Gastrocnemius medialis (tissue), 4 donors: ENCODE data around the gene BACE2.

Source experiments
- POLR2A ChIP-seq, 2 donors: fragments of 450-650 bp; IDR thresholded peaks; one replicate each; pipeline ENCODE4 v1.6.1; 2017; ENCODE audit warnings: antibody characterized with exemption in 2 of 2, mild to moderate bottlenecking in 2 of 2, moderate library complexity in 2 of 2
- TF ChIP-seq, protein P1 (sequence below), 5 experiments: fragments of 450-650 bp in 3 of 5; fragments of 200-600 bp in 2 of 5; sonication (generic) in 2 of 5; IDR thresholded peaks in 4 of 5; conservative IDR thresholded peaks in 1 of 5; 1 replicate in 4 of 5; 2 replicates in 1 of 5; pipeline ENCODE4 v1.5.1; 2016 to 2019; ENCODE audit warnings: antibody characterized with exemption in 5 of 5, mild to moderate bottlenecking in 3 of 5, moderate library complexity in 3 of 5

DNA sequence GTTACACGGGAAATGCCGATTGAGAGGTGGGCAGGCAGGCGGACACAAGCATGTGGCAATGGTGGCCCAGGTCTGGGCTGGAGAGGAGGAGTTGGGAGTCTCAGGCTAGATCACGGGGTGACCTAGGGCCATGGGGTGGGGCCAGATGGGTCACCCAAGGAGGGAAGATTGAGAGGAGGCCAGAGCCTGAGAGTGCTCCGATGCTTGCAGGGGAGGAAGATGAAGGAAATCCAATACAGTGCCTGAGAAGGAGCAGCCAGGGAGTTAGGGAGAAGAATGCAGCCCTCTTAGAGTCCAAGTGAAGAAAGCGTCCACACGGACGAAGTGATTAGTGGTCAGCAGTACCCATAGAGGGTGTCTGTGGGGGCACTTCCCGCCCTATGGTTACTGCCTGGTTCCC, 87.2 kb downstream of the BACE2 start:
- TF ChIP-seq, protein P1, sequence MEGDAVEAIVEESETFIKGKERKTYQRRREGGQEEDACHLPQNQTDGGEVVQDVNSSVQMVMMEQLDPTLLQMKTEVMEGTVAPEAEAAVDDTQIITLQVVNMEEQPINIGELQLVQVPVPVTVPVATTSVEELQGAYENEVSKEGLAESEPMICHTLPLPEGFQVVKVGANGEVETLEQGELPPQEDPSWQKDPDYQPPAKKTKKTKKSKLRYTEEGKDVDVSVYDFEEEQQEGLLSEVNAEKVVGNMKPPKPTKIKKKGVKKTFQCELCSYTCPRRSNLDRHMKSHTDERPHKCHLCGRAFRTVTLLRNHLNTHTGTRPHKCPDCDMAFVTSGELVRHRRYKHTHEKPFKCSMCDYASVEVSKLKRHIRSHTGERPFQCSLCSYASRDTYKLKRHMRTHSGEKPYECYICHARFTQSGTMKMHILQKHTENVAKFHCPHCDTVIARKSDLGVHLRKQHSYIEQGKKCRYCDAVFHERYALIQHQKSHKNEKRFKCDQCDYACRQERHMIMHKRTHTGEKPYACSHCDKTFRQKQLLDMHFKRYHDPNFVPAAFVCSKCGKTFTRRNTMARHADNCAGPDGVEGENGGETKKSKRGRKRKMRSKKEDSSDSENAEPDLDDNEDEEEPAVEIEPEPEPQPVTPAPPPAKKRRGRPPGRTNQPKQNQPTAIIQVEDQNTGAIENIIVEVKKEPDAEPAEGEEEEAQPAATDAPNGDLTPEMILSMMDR (IDR thresholded peaks at IDR 0.05 in 4 of 5, conservative IDR thresholded peaks at IDR 0.05 in 1 of 5) = no peak
- TF ChIP-seq POLR2A (IDR thresholded peaks at IDR 0.05) = no peak
